Erythroblast (primary cell): ENCODE results near the gene ID2.

Experiments used
- DNase-seq, 2 experiments: peaks; one replicate each; lab custom pipeline; 2025; lab: John Stamatoyannopoulos, UW
- GATA1 ChIP-seq: IDR thresholded peaks from 2 replicates; pipeline ENCODE4 v1.6.1; 2011; ENCODE audit warnings: low read depth, mild to moderate bottlenecking, control low read depth, low read length, moderate library complexity
- POLR2A ChIP-seq: IDR thresholded peaks from 2 replicates; pipeline ENCODE4 v1.6.1; 2011; ENCODE audit warnings: mild to moderate bottlenecking, low read length

The ID2 gene

GRCh38 chr2:8643250-8643995 is 38.4 kb upstream of the ID2 start:
- no peak for DNase-seq
- TF ChIP-seq GATA1 (no peak), POLR2A (no peak)

- DNase-seq = no peak
- TF ChIP-seq GATA1 = no peak
- no peak for TF ChIP-seq POLR2A
Measured at GRCh38 chr2:8643996-8644356, 37.9 kb upstream of the ID2 start.

GRCh38 chr2:8644605-8645175 is 37.2 kb upstream of the ID2 start:
- peak in 1 of 2 experiments; percentile 44 for DNase-seq
- TF ChIP-seq GATA1 (no peak), POLR2A (no peak)

GRCh38 chr2:8645176-8645831 is 36.6 kb upstream of the ID2 start:
- no peak for TF ChIP-seq POLR2A
- no peak for TF ChIP-seq GATA1
- no peak for DNase-seq

GRCh38 chr2:8646731-8647461 is 35.0 kb upstream of the ID2 start:
- TF ChIP-seq POLR2A (no peak), GATA1 (no peak)
- DNase-seq = no peak

- no peak for TF ChIP-seq POLR2A
- TF ChIP-seq GATA1 = no peak
- no peak for DNase-seq
Measured at GRCh38 chr2:8647462-8647857, 34.4 kb upstream of the ID2 start.

- TF ChIP-seq GATA1 = no peak
- TF ChIP-seq POLR2A = no peak
- DNase-seq = no peak
Measured at GRCh38 chr2:8648441-8649213, 33.2 kb upstream of the ID2 start.

GRCh38 chr2:8649718-8650117 is 32.1 kb upstream of the ID2 start:
- TF ChIP-seq GATA1 = no peak
- TF ChIP-seq POLR2A = no peak
- DNase-seq = no peak

- no peak for TF ChIP-seq GATA1
- no peak for TF ChIP-seq POLR2A
- no peak for DNase-seq
Measured at GRCh38 chr2:8650256-8650655, 31.6 kb upstream of the ID2 start.

GRCh38 chr2:8652774-8653426 is 29.0 kb upstream of the ID2 start:
- no peak for DNase-seq
- TF ChIP-seq POLR2A (no peak), GATA1 (no peak)

GRCh38 chr2:8653485-8653884 is 28.4 kb upstream of the ID2 start:
- no peak for TF ChIP-seq GATA1
- TF ChIP-seq POLR2A = no peak

GRCh38 chr2:8654041-8654440 is 27.8 kb upstream of the ID2 start:
- TF ChIP-seq GATA1 (no peak), POLR2A (no peak)
- DNase-seq = no peak

More at GRCh38 chr2:8653485-8653884, 28.4 kb upstream of the ID2 start:
- no peak for DNase-seq

GRCh38 chr2:8654483-8654882 is 27.4 kb upstream of the ID2 start:
- no peak for DNase-seq

More at GRCh38 chr2:8654483-8654882, 27.4 kb upstream of the ID2 start:
- TF ChIP-seq POLR2A (no peak), GATA1 (no peak)
